ENCODE results near the gene BMP8A.
A peak's percentile ranks its signal among the peaks of the same experiment; 100 is the strongest.
"Not testable (repeated sequence)": the region's sequence is repeated elsewhere in the genome, so short reads cannot be mapped to it uniquely, and the experiment has no call there.

BMP8A gene

DNA sequence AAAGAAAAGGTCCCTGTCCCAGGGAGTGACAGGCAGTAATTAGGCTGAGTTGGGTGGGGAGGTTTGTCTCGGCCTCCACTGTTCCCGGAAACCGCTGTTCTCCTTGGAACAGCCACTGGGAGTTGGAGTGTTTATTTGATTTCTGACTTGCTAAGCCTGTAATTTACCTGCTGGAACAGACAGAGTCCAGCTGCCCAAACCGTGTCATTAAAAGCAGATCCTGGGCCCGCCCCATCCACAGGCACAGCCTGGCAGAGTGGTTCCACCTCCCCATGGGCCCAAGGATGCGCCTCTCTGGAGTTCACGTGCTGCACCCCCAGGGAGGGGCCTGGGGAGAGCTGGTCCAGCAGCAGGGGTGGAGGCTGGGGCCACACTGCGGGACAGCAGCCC is 35.7 kb downstream of the BMP8A start:
- DNase-seq (ENCODE audit: low spot score) = not testable (repeated sequence)

DNA sequence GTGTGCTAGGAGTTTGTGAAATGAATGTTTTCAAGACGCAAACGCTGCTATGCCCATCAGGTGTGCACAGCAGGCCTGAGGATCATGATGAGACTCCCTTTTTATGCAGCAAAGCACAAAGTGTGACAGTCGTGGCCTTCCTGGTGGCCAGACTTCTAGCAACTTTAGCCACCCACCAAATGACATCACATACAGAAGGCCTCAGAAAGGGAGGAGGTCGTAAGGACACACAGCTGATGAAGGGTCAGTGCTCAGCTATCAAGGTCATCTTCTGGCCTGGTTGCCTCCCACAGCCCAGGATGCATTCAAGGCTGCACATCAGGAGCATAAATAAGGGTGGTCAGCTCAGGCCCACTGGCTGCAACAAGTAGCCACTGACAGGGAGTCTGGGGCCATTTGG is 36.6 kb downstream of the BMP8A start:
- no peak for DNase-seq (ENCODE audit: low spot score)

DNA sequence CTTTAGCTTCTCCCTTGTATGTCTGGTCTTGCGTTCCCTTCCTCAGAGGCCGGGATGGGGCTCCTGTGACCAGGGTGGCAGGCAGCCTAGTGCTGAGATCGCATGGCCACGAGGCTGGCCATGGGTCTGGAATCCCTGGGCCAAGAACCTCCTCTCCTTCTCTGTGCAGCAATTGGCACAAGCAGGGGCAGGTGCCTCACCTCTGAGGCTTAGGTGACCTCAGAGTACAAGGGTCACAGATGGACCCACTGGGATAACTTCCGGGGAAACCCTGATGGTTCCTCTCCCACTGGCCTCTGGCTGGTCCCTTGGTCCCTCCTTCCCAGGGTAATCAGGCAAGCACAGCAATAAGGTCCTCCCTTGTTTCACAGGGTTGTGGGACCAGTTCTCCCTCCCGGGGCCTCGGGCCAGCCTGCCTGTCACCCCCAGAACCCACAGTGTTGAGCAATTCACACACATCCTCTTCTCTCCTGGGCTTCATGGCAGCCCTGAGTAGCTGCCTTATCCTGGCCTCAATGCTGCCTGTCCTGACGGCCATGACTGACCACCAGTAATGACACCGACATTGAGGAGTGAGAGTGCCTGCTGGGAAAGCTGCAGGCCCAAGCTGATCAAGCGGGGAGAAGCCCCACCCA is 38.6 kb downstream of the BMP8A start:
- DNase-seq (ENCODE audit: low spot score) = no peak

DNA sequence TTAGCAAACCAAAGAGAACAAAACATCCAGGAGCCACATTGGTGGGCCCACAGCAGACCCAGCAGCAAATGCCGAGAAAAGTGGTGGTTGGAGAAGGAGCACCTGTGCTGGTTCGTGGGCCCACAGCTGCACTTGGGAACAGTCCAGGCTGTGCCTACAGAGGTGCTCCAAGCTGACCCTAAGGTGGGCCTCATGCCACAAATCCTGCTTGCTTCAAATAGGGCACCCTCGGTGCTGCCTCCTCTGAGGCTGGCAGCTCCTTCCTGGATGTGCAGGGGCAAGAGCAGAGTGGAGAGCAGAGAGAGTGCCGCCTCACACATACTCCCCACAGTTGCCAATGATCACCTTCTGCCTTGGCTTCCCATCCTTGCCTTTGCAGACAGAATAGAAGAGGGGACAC is 40.1 kb downstream of the BMP8A start:
- no peak for DNase-seq (ENCODE audit: low spot score)

DNA sequence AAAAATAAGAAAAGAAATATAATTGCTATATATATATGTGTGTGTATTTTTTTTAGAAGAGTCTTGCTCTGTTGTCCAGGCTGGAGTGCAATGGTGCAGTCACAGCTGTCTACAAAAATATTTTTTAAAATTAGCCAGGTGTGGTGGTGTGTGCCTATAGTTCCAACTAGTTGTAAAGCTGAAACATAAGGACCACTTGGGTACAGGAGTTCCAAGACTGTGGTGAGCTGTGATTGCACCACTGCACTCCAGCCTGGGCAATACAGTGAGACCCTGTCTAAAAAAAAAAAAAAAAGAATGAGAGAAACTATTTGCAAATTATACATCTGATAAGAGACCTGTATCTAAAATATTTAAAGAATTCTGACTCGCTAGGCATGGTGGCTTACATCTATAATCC is 42.0 kb downstream of the BMP8A start:
- no peak for DNase-seq (ENCODE audit: low spot score)

GRCh38 chr1:39538531-39539251 is 47.3 kb downstream of the BMP8A start:
- no peak for DNase-seq (ENCODE audit: low spot score)

GRCh38 chr1:39539252-39539790 is 47.9 kb downstream of the BMP8A start:
- DNase-seq (ENCODE audit: low spot score) = peak; percentile 64

DNA sequence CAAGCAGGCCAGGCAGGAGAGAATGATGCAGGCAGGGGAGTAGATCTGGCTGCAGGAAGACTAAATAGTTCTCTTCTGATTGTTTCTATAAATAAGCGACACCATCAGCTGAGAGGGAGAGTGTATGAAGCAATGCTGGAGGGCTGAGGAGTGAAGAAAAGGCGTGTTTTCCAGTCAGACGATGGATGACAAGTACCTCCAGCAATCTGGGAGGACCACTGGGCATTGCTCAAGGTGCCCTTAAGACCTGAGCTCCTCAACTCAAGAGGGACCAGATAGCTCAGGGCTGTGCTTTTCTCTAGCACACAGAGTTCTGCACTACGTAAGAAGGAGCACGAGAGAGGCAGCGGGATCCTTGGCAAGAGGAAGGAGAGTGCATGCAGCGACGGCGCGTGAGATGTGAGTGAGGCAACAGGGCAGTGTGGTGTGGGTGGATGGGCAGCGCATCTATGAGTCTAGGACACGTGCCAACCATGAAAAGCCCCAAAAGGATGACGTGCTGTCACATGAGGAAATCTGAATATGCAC is 49.1 kb downstream of the BMP8A start:
- no peak for DNase-seq (ENCODE audit: low spot score)

DNA sequence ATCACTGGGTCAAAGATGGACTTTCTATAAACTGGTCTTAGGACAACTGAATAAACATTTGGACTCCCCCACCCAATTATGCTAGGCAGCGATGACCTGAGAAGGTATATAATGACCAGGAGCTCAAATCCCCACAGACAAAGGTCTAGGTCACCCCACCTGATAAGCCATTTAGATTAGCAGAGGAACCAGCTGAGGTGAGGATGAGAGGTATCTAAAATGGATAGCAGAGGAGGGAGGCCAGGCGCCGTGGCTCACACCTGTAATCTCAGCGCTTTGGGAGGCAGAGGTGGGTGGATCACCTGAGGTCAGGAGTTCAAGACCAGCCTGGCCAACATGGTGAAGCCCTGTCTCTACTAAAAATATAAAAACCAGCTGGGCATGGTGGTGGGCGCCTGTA is 51.5 kb downstream of the BMP8A start:
- DNase-seq (ENCODE audit: low spot score) = no peak

DNA sequence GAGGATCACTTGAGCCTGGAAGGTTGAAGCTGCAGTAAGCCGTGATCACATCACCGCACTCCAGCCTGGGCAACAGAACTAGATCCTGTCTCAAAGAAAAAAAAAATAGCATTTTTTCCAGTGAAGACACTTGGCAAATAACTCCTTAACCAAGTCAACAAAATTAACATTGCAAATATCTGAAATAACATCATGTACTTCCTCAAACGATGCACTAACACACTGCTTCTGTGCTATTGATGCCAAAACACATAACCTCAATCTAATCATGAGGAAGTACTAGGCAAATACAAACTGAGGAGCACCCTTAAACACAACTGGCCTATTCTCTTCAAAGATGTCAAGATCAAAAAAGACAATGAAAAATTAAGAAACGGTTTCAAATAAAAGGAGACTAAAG is 52.9 kb downstream of the BMP8A start:
- no peak for DNase-seq (ENCODE audit: low spot score)

DNA sequence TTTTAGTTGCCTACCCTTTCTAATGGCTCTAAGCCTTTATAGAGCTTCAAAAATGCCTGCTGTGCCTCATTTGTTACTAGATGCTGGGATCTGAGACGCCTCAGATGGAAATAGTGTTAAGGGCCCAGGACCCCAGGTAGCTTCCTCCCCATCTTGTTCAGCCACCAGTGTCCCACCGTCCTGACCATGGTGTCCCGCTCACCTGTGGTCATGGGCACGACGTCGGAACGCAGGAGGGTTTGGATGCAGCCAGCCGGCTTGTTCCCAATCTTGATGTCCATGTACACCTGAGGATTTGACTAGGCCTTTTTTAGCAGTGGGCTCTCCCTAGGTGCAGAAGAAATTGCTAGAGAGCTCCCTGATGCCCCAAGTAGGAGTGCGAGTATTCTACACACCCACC is 54.1 kb downstream of the BMP8A start:
- DNase-seq (ENCODE audit: low spot score) = no peak

GRCh38 chr1:39554277-39554676 is 62.8 kb downstream of the BMP8A start:
- no peak for DNase-seq (ENCODE audit: low spot score)

GRCh38 chr1:39561279-39561678 is 69.8 kb downstream of the BMP8A start:
- no peak for DNase-seq (ENCODE audit: low spot score)

GRCh38 chr1:39562886-39563285 is 71.5 kb downstream of the BMP8A start:
- DNase-seq (ENCODE audit: low spot score) = no peak

GRCh38 chr1:39563669-39564068 is 72.2 kb downstream of the BMP8A start:
- DNase-seq (ENCODE audit: low spot score) = no peak

DNA sequence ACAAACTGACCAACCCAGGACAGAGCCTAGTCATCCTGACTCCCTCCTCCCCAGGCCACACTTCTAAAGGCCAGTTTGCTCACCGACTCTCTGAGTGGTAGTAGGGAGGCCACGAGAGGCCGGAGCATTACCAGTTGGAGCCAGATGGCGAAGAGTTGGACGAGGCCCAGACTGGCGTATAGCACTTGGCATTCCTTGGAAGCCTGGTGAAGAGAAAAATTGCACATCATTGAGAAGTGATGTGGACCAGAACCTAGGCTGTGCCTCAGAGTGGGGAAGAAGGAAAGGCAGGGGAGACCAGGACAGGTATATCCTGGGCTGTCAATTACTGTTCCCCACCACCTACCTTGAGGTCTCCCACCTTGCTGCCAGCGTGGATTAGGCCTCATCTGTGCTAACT is 72.9 kb downstream of the BMP8A start:
- DNase-seq (ENCODE audit: low spot score) = no peak

GRCh38 chr1:39564941-39565340 is 73.5 kb downstream of the BMP8A start:
- no peak for DNase-seq (ENCODE audit: low spot score)

GRCh38 chr1:39566441-39567137 is 75.2 kb downstream of the BMP8A start:
- DNase-seq (ENCODE audit: low spot score) = no peak

DNA sequence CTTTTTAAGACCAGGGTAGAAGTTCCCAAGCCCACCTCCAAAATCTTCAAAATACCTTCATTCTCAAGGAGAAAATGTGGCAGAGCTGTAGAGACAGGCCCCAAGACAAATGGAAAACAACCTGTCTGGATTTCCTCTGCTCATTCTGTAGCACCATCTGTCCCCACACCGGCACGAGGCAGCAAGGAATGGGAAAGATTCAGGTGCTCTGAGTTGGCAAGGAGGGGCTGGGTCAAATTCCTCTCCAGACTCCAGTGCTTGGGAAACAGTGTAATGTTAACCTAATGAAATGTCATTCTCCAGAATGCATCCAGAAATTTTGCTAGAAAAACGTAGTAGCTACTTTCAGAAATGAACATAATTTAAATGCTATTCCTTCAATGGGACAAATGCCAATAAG is 75.9 kb downstream of the BMP8A start:
- no peak for DNase-seq (ENCODE audit: low spot score)

GRCh38 chr1:39568208-39568607 is 76.8 kb downstream of the BMP8A start:
- no peak for DNase-seq (ENCODE audit: low spot score)

DNA sequence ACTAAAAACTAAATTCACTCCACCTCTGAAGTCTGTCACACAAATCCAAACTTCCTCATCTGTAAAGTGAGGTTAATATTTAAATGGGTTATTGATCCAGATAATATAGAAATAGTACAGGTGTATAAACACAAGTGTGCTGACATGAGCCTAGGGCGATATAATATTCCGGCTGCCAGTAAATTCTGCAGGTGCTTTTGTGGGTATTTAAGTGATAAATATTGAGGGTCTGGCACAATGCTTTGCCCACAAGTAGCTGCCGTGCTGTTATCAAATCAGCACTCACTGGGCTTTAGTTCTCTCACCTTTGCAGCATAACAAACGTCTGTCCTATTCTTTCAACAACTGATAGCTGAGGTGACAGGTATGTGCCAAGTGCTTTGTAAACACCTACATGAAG is 77.6 kb downstream of the BMP8A start:
- DNase-seq (ENCODE audit: low spot score) = no peak

GRCh38 chr1:39570477-39571177 is 79.2 kb downstream of the BMP8A start:
- DNase-seq (ENCODE audit: low spot score) = no peak

- DNase-seq (ENCODE audit: low spot score) = no peak
Measured at GRCh38 chr1:39571178-39571483, 79.7 kb downstream of the BMP8A start.
